Activated CD8-positive, alpha-beta memory T cell treated with anti-CD3 and anti-CD28 coated beads, Interleukin-2, amount 50 U/mL, for 24 hours (primary cell): ENCODE data around the gene ZNF319.
"Not testable (repeated sequence)": the region's sequence is repeated elsewhere in the genome, so short reads cannot be mapped to it uniquely, and the experiment has no call there.

Experiments
- DNase-seq: peaks from one replicate; pipeline ENCODE4 v3.0.0-alpha.2; 2020; ENCODE audit errors: extremely low read depth

Gene ZNF319

GRCh38 chr16:58021661-58022551 lies 21.4 kb upstream of the ZNF319 start:
- no peak for DNase-seq

- no peak for DNase-seq
Measured at GRCh38 chr16:58020628-58021521, 20.4 kb upstream of the ZNF319 start.

DNA sequence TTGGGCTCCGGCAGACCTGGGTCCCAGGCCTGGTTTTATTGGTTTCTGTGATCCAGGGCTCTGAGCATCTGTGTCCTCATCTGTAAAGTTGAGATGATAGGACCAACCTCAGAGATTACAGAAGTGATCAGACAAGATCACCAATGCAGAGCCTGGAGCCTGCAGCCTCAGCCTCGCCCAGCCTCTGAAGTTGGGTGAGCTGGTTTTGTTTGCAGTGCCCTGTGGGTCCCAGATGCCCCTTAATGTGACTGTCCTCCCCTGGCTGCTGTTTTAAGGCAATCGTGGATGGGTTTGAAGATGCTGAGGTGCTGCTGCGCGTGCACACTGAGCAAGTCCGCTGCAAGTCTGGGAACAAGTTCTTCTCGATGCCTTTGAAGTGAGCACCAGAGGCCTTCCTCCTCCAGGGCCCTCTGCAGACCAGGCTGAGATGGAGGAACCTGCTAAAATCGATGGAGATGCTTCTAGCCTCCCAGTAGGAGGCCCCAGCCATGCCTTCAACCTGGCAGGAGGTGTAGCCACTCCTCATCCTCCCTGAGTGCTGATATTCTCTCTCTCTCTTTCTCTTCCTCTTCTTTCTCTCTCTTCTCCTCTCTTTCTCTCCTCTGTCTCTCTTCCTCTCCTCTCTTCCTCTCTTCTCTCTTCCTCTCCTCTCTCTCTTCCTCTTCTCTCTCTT lies 19.5 kb upstream of the ZNF319 start:
- no peak for DNase-seq

- DNase-seq, result no peak
Measured at GRCh38 chr16:58018803-58019202, 18.3 kb upstream of the ZNF319 start.

GRCh38 chr16:58016840-58017446 lies 16.5 kb upstream of the ZNF319 start:
- DNase-seq, result no peak

- no peak for DNase-seq
Measured at GRCh38 chr16:58013201-58013956, 12.9 kb upstream of the ZNF319 start.

- DNase-seq, result no peak
Measured at GRCh38 chr16:58012481-58012880, 12.0 kb upstream of the ZNF319 start.

DNA sequence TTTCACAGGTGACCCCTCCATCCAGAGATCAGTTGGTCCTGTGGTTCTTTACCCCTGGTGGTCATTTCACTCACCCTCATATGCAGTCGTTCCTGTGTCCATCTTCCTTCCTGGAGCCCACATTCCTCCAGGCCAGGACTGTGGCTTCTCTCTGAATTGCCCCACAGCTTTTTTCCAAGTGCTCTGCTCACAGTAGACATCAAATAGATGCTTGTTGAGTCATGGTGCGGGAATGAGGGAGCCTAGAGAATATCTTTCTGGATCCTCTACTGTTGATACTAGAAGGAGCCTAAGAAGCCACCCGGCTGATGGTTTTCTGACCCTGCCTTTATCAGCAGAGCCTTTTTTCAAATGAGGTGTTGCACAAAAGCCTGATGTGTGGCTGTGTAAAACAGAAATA lies 11.2 kb upstream of the ZNF319 start:
- no peak for DNase-seq

GRCh38 chr16:58010886-58011285 lies 10.4 kb upstream of the ZNF319 start:
- DNase-seq, result no peak

DNA sequence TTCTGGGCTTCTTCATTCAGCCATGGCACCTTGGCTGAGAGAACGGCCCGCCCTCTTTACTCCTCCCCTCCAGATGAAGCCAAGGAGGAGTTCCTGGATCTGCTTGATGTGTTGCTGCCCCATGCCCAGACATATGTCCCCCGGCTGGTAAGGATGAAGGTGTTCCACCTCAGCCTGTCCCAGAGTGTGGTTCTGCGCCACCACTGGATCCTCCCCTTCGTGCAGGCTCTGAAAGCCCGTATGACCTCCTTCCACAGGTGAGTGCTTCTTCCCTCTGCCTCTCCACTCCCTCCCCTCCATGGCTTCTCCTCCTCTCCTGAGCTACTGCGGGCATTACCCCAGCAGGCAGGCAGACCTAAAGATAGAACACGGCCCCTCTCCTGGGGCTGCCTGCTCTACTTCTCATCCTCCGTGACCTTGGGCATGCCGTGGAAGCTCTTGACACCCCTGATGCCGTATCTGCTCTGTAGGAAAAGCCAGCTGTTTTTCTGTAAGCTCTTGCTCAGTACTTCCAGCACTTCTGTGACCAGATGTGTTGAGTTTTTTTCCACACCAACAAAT lies 9.5 kb upstream of the ZNF319 start:
- no peak for DNase-seq

GRCh38 chr16:58004736-58005135 lies 4.3 kb upstream of the ZNF319 start:
- not testable (repeated sequence) for DNase-seq

DNA sequence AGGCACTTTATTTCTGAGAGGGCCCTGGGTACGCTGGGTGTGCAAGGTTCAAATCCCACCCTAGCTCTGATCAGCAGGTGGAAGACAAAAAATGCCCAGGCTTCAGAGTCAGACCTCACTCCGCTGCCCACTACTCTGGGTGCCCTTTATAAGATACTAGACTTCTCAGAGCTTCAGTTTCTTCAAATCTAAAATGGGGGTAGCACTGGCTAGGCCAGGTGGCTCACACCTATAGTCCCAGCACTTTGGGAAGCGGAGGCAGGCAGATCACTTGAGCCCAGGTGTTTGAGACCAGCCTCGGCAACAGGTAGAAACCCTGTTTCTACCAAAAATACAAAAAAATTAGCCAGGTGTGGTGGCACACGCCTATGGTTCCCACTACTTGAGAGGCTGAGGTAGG lies 2.5 kb upstream of the ZNF319 start:
- DNase-seq, result no peak

GRCh38 chr16:58002416-58002800 lies 1.9 kb upstream of the ZNF319 start:
- DNase-seq, result no peak

DNA sequence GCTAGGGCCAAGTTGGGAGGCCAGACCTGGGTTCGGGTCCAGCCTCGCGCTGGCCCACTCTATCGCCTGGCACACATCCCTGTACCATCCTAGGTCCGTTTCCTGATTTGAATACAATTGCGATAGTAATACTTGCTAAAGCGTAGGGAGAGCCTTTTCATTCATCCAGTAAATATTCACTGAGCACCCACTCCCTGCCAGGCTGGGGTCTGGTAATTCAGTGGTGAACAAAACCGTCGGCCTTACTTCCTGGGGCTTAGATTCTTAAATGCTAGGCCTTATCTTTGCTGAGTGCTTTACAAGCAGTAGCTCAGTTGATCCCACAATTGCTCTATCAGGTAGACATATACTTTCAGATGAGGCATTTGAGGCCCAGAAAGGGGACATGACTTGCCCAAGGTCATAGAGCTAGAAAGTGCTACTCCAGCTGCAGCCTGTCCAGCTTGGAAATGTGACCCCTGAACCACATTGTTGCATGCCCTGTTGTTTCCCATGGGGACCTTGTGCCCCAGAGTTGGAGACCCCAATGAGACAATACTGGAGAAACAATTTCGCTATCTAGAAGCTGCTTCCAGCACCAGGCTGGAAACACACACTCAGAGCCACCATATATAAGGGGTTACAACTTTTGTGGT lies 1.4 kb upstream of the ZNF319 start:
- DNase-seq, result no peak

- no peak for DNase-seq
Measured at GRCh38 chr16:58000706-58001676, 519 bp upstream of the ZNF319 start, which contains the start of gene USB1. Gene USB1, plus strand, starts transcription at chr16:58001407. Its CDS starts 77 bp downstream, at chr16:58001484.

DNA sequence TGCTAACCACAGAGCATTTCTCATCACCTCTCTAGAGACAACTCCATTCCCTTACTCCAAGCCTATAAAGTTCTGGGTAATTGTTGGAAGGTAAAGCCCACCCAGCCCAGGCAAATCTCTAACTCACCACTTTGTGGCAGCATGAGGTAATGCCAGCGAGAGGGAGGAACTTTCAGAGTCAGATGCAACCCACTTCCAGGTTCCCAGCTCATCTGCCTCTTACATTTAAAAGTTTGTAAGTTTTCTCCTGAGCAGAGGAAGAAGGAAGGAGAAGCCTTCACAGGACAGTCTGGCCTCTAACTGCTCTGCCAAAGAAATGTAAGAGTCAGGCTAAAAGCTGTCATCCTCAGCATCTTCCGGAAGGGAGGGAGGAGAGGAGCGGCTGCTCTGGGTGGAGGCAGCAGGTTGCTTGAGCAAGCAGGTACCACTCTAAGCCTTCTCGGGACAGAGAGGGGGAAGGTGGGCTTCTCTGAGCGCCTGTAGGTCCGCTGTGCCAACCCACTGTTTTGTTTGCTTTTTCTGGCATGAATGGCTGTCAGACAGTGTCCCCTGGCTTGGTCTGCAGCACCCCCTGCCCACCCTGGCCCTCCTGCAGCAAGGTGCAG lies 1.0 kb downstream of the ZNF319 start:
- no peak for DNase-seq

DNA sequence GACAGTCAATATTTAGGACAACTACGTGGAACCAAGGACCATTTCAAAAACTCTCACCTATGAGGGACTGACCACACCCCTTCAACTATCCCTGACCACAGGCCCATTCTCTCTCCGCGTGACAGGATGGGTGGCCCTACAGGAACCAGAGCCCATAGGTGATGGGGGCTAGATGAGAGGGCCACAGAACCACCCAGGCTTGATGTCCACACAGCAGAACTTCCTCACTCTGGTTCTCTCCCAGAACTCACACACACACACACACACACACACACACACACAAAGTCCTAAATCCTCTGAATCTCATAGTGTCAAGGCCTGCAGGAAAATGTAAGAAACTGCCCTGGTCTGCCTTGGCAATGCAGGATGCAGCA lies 1.5 kb downstream of the ZNF319 start:
- DNase-seq, result no peak

DNA sequence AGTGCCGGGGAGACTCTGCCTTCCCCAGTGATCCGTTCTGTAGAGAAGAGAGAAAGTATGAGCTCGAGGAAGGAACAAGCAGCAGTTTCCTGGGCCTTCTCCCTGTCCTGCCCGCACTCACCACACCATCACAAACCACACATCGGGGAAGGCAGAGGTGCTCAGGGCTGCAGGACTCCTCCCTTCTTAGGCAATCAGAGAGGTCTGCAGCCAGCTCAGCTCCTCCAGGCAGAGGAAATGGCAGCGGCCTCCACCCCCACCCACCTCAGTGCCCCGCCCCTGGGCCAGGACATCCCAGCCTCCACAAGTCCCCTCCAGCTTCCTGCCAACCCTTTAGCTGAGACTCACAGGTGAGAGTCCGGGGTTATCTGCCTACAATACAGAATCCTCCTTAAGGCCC lies 2.0 kb downstream of the ZNF319 start:
- DNase-seq, result no peak
